ENCODE results near the gene SLC11A1.
A peak's percentile ranks its signal among the peaks of the same experiment; 100 is the strongest.

SLC11A1 gene

GRCh38 chr2:218395090-218395444 lies 13.0 kb downstream of the SLC11A1 start:
- no peak for DNase-seq

GRCh38 chr2:218395456-218395825 lies 13.4 kb downstream of the SLC11A1 start:
- no peak for DNase-seq

- DNase-seq: peak; percentile 96
Observed at GRCh38 chr2:218395826-218396687, 14.0 kb downstream of the SLC11A1 start.

- DNase-seq: peak; percentile 76
Observed at GRCh38 chr2:218396688-218397462, 14.8 kb downstream of the SLC11A1 start.

GRCh38 chr2:218397463-218397819 lies 15.4 kb downstream of the SLC11A1 start:
- DNase-seq: no peak

- peak; percentile 87 for DNase-seq
Observed at GRCh38 chr2:218397820-218398436, 15.9 kb downstream of the SLC11A1 start.

- peak; percentile 81 for DNase-seq
Observed at GRCh38 chr2:218398437-218399390, 16.6 kb downstream of the SLC11A1 start.

GRCh38 chr2:218399391-218400166 lies 17.5 kb downstream of the SLC11A1 start, which contains the start of gene CTDSP1:
Gene CTDSP1 (plus strand): TSS chr2:218399868. CDS start chr2:218400091, 223 bp downstream.
- peak; percentile 96 for DNase-seq

GRCh38 chr2:218400167-218400929 lies 18.3 kb downstream of the SLC11A1 start:
- DNase-seq: peak; percentile 46

GRCh38 chr2:218400930-218401881 lies 19.1 kb downstream of the SLC11A1 start:
- DNase-seq: no peak

GRCh38 chr2:218401890-218402289 lies 19.8 kb downstream of the SLC11A1 start:
- DNase-seq: no peak

- DNase-seq: no peak
Observed at GRCh38 chr2:218402491-218402901, 20.4 kb downstream of the SLC11A1 start.

- DNase-seq: no peak
Observed at GRCh38 chr2:218402911-218403411, 20.9 kb downstream of the SLC11A1 start.

GRCh38 chr2:218403810-218404209 lies 21.7 kb downstream of the SLC11A1 start:
- no peak for DNase-seq

GRCh38 chr2:218404351-218405085 lies 22.4 kb downstream of the SLC11A1 start:
- DNase-seq: no peak

- no peak for DNase-seq
Observed at GRCh38 chr2:218405086-218405745, 23.1 kb downstream of the SLC11A1 start.

- DNase-seq: peak; percentile 17
Observed at GRCh38 chr2:218405746-218406208, 23.7 kb downstream of the SLC11A1 start.
